EH (cell line): ENCODE measurements around the gene E2F1.

Source experiments
- DNase-seq: peaks from one replicate; pipeline ENCODE4 v3.0.0-alpha.2; 2015; ENCODE audit warnings: low read depth

Gene E2F1

GRCh38 chr20:33686100-33686983 is at the start of gene E2F1:
E2F1 (minus strand) TSS chr20:33686385; CDS start chr20:33686264, 121 bp downstream.
- DNase-seq = peak; percentile 94

GRCh38 chr20:33733654-33734576 is 47.7 kb upstream of the E2F1 start:
- peak; percentile 92 for DNase-seq

- DNase-seq = no peak
These were observed 46.2 kb upstream of the E2F1 start for GRCh38 chr20:33732166-33732970.

GRCh38 chr20:33731693-33732165 is 45.5 kb upstream of the E2F1 start, which contains the start of gene ZNF341:
ZNF341 (plus strand) TSS chr20:33731996; CDS start chr20:33732022, 26 bp downstream.
- peak; percentile 87 for DNase-seq

GRCh38 chr20:33730946-33731692 is 44.9 kb upstream of the E2F1 start:
- no peak for DNase-seq

- DNase-seq = no peak
These were observed 42.9 kb upstream of the E2F1 start for GRCh38 chr20:33729101-33729500.

GRCh38 chr20:33728463-33728862 is 42.3 kb upstream of the E2F1 start:
- DNase-seq = no peak

GRCh38 chr20:33727806-33728205 is 41.6 kb upstream of the E2F1 start:
- DNase-seq = no peak

- DNase-seq = no peak
These were observed 40.9 kb upstream of the E2F1 start for GRCh38 chr20:33727115-33727479.

GRCh38 chr20:33725607-33726264 is 39.6 kb upstream of the E2F1 start:
- peak; percentile 18 for DNase-seq

- DNase-seq = no peak
These were observed 38.4 kb upstream of the E2F1 start for GRCh38 chr20:33724439-33725094.

GRCh38 chr20:33721391-33722140 is 35.4 kb upstream of the E2F1 start:
- DNase-seq = no peak

GRCh38 chr20:33719989-33720709 is 34.0 kb upstream of the E2F1 start, which contains the start of gene PXMP4:
PXMP4 (minus strand) TSS chr20:33720310; CDS start chr20:33720207, 103 bp downstream.
- peak; percentile 98 for DNase-seq

GRCh38 chr20:33719277-33719988 is 33.2 kb upstream of the E2F1 start:
- DNase-seq = no peak

- DNase-seq = no peak
These were observed 30.3 kb upstream of the E2F1 start for GRCh38 chr20:33716498-33716897.

- no peak for DNase-seq
These were observed 27.7 kb upstream of the E2F1 start for GRCh38 chr20:33713865-33714367.

- DNase-seq = no peak
These were observed 25.2 kb upstream of the E2F1 start for GRCh38 chr20:33711446-33711738.
